Liver (tissue), 3 donors: ENCODE results near the gene CBX5.

ENCODE experiments used
- HNF4A ChIP-seq, 2 donors: conservative IDR thresholded peaks; 2 replicates each; pipeline ENCODE4 v1.6.1; 2016; ENCODE audit warnings: antibody characterized with exemption in 2 of 2, mild to moderate bottlenecking in 2 of 2
- YY1 ChIP-seq: IDR thresholded peaks from 2 replicates; pipeline ENCODE4 v1.6.1; 2016; ENCODE audit warnings: antibody characterized with exemption, mild to moderate bottlenecking
- TF ChIP-seq, protein P1 (sequence below): fragments of 150-350 bp; IDR thresholded peaks from 2 replicates; pipeline ENCODE4 v1.5.1; 2017; ENCODE audit warnings: improper control_type of control experiment, low read depth, low read length; ENCODE audit not compliant: missing input control
- TF ChIP-seq, protein P2 (sequence below): IDR thresholded peaks from 2 replicates; pipeline ENCODE4 v1.6.1; 2016; ENCODE audit warnings: antibody characterized with exemption
- donor health status: healthy.
- donor health status: healthy.

DNA sequence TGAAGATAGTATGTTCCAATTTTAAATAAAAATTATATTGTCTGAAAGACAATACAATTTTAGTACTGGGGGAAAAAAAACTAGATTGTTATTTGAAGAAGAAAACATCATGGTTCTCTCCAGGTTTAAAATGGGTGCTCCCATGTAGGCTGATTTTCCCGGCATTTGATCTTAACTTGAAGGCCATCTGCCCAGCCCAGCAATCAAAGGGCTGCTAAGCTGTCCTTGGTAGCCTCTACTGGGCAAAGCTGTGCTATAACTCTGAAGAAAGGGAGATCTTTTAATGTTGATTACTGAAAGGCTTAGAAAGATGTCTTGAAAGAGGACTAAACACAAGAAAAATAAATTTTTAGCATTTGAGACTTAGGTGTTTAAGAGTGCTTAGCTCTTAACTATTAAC lies 41.4 kb downstream of the CBX5 start:
- TF ChIP-seq, protein P1, sequence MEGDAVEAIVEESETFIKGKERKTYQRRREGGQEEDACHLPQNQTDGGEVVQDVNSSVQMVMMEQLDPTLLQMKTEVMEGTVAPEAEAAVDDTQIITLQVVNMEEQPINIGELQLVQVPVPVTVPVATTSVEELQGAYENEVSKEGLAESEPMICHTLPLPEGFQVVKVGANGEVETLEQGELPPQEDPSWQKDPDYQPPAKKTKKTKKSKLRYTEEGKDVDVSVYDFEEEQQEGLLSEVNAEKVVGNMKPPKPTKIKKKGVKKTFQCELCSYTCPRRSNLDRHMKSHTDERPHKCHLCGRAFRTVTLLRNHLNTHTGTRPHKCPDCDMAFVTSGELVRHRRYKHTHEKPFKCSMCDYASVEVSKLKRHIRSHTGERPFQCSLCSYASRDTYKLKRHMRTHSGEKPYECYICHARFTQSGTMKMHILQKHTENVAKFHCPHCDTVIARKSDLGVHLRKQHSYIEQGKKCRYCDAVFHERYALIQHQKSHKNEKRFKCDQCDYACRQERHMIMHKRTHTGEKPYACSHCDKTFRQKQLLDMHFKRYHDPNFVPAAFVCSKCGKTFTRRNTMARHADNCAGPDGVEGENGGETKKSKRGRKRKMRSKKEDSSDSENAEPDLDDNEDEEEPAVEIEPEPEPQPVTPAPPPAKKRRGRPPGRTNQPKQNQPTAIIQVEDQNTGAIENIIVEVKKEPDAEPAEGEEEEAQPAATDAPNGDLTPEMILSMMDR: no peak
- TF ChIP-seq HNF4A (conservative IDR thresholded peaks at IDR 0.05) (no peak), YY1 (no peak)
- TF ChIP-seq, protein P2, sequence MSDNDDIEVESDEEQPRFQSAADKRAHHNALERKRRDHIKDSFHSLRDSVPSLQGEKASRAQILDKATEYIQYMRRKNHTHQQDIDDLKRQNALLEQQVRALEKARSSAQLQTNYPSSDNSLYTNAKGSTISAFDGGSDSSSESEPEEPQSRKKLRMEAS: no peak
